HEK293 (cell line): ENCODE measurements around the gene PIK3R6.
A peak's percentile ranks its signal among the peaks of the same experiment; 100 is the strongest.

Experiments
- CTCF ChIA-PET: fragments of 350-600 bp; formaldehyde crosslinking; extraction: SDS; loops from one replicate; lab custom pipeline; 2021; ENCODE audit warnings: antibody characterized with exemption; lab: Yijun Ruan, JAX
- POLR2A ChIA-PET: fragments of 300-600 bp; formaldehyde crosslinking; extraction: SDS; loops from one replicate; lab custom pipeline; 2020; ENCODE audit warnings: antibody characterized with exemption, inconsistent platforms; lab: Yijun Ruan, JAX
- H3K27ac ChIP-seq: fragments of 200-500 bp; sonication (Bioruptor generic); 2 replicates; pipeline ENCODE4 v1.5.1; 2014; ENCODE audit warnings: low read depth, low read length, control low read depth, inconsistent platforms; ENCODE audit errors: extremely low read depth
- H3K36me3 ChIP-seq, 2 experiments: fragments of 200-500 bp in 1 of 2; sonication (Bioruptor generic) in 1 of 2; 1 replicate in 1 of 2; 2 replicates in 1 of 2; pipeline ENCODE4 v1.5.1; 2014 to 2017; ENCODE audit warnings: inconsistent platforms in 2 of 2, low read length in 2 of 2; ENCODE audit not compliant: control insufficient read depth in 2 of 2, insufficient read depth in 1 of 2
- H3K4me1 ChIP-seq: fragments of 200-500 bp; sonication (Bioruptor generic); 2 replicates; pipeline ENCODE4 v1.5.1; 2014; ENCODE audit warnings: mild to moderate bottlenecking, low read length, inconsistent platforms; ENCODE audit not compliant: control insufficient read depth, insufficient read depth
- H3K4me3 ChIP-seq: 2 replicates; pipeline ENCODE4 v1.5.1; 2011; ENCODE audit warnings: low read depth, mild to moderate bottlenecking, control low read depth, low read length, moderate library complexity
- H3K9me3 ChIP-seq: fragments of 200-500 bp; sonication (Bioruptor generic); 2 replicates; pipeline ENCODE4 v1.5.1; 2014; ENCODE audit warnings: low read depth, low read length, inconsistent platforms; ENCODE audit not compliant: control insufficient read depth, insufficient read depth
- AEBP2 ChIP-seq: fragments of 450-650 bp; formaldehyde crosslinking; IDR thresholded peaks from 2 replicates; pipeline ENCODE4 v1.5.1; 2016; ENCODE audit warnings: missing biosample characterization, missing genetic modification characterization, borderline replicate concordance
- INSM2 ChIP-seq: fragments of 450-650 bp; formaldehyde crosslinking; IDR thresholded peaks from 2 replicates; pipeline ENCODE4 v1.5.1; 2016; ENCODE audit warnings: missing biosample characterization, missing genetic modification characterization
- KLF10 ChIP-seq: fragments of 450-650 bp; IDR thresholded peaks from 2 replicates; pipeline ENCODE4 v1.5.1; 2018; ENCODE audit warnings: missing biosample characterization, mild to moderate bottlenecking, missing genetic modification characterization
- MYNN ChIP-seq: fragments of 450-650 bp; formaldehyde crosslinking; IDR thresholded peaks from 2 replicates; pipeline ENCODE4 v1.5.1; 2016; ENCODE audit warnings: missing biosample characterization, missing genetic modification characterization, borderline replicate concordance
- RBAK ChIP-seq: fragments of 450-650 bp; formaldehyde crosslinking; IDR thresholded peaks from 2 replicates; pipeline ENCODE4 v1.5.1; 2016; ENCODE audit warnings: missing biosample characterization, missing genetic modification characterization
- REST ChIP-seq: fragments of 450-650 bp; formaldehyde crosslinking; IDR thresholded peaks from 2 replicates; pipeline ENCODE4 v1.5.1; 2016; ENCODE audit warnings: missing biosample characterization, missing genetic modification characterization
- ZNF133 ChIP-seq: fragments of 450-650 bp; formaldehyde crosslinking; IDR thresholded peaks from 2 replicates; pipeline ENCODE4 v1.5.1; 2016; ENCODE audit warnings: missing biosample characterization, missing genetic modification characterization
- ZNF266 ChIP-seq: fragments of 450-650 bp; formaldehyde crosslinking; IDR thresholded peaks from 2 replicates; pipeline ENCODE4 v1.5.1; 2016; ENCODE audit warnings: missing biosample characterization, missing genetic modification characterization, low read depth
- ZNF335 ChIP-seq: fragments of 450-650 bp; formaldehyde crosslinking; conservative IDR thresholded peaks from 2 replicates; pipeline ENCODE4 v1.5.1; 2016; ENCODE audit warnings: missing biosample characterization, missing genetic modification characterization
- ZNF350 ChIP-seq: fragments of 450-650 bp; formaldehyde crosslinking; IDR thresholded peaks from 2 replicates; pipeline ENCODE4 v1.5.0; 2017; ENCODE audit warnings: missing biosample characterization, mild to moderate bottlenecking, missing genetic modification characterization
- ZNF362 ChIP-seq: fragments of 450-650 bp; formaldehyde crosslinking; IDR thresholded peaks from 2 replicates; pipeline ENCODE4 v1.5.1; 2016; ENCODE audit warnings: missing biosample characterization, missing genetic modification characterization
- ZNF37A ChIP-seq: fragments of 450-650 bp; IDR thresholded peaks from 2 replicates; pipeline ENCODE4 v1.5.1; 2018; ENCODE audit warnings: missing biosample characterization, missing genetic modification characterization
- ZNF391 ChIP-seq: fragments of 450-650 bp; formaldehyde crosslinking; IDR thresholded peaks from 2 replicates; pipeline ENCODE4 v1.5.1; 2016; ENCODE audit warnings: low read depth, missing biosample characterization, missing genetic modification characterization, borderline replicate concordance
- ZNF423 ChIP-seq: fragments of 450-650 bp; formaldehyde crosslinking; IDR thresholded peaks from 2 replicates; pipeline ENCODE4 v1.5.1; 2016; ENCODE audit warnings: missing biosample characterization, missing genetic modification characterization
- ZNF513 ChIP-seq: fragments of 450-650 bp; IDR thresholded peaks from 2 replicates; pipeline ENCODE4 v1.5.1; 2018; ENCODE audit warnings: missing biosample characterization, missing genetic modification characterization
- ZNF514 ChIP-seq: fragments of 450-650 bp; formaldehyde crosslinking; IDR thresholded peaks from 2 replicates; pipeline ENCODE4 v1.5.1; 2016; ENCODE audit warnings: missing biosample characterization, missing genetic modification characterization
- ZNF544 ChIP-seq: fragments of 450-650 bp; formaldehyde crosslinking; IDR thresholded peaks from 2 replicates; pipeline ENCODE4 v1.5.0; 2017; ENCODE audit warnings: missing biosample characterization, missing genetic modification characterization
- ZNF555 ChIP-seq: fragments of 450-650 bp; formaldehyde crosslinking; conservative IDR thresholded peaks from 2 replicates; pipeline ENCODE4 v1.5.1; 2017; ENCODE audit warnings: missing biosample characterization, mild to moderate bottlenecking, missing genetic modification characterization, inconsistent platforms
- ZNF623 ChIP-seq: fragments of 450-650 bp; formaldehyde crosslinking; IDR thresholded peaks from 2 replicates; pipeline ENCODE4 v1.5.1; 2016; ENCODE audit warnings: missing biosample characterization, missing genetic modification characterization
- ZNF837 ChIP-seq: fragments of 450-650 bp; formaldehyde crosslinking; IDR thresholded peaks from 2 replicates; pipeline ENCODE4 v1.5.1; 2016; ENCODE audit warnings: missing biosample characterization, missing genetic modification characterization
- ZNF843 ChIP-seq: fragments of 450-650 bp; formaldehyde crosslinking; IDR thresholded peaks from 2 replicates; pipeline ENCODE4 v1.5.1; 2016; ENCODE audit warnings: missing biosample characterization, missing genetic modification characterization

The PIK3R6 gene

GRCh38 chr17:8884336-8884990 is 17.0 kb upstream of the PIK3R6 start:
- POLR2A ChIA-PET, result no interaction called here
- Histone ChIP-seq H3K27ac (no peak overlapping the region), H3K4me3 (no peak overlapping the region), H3K4me1 (no peaks in the 10 kb centered on the region), H3K36me3 (no peaks in the 10 kb centered on the region), H3K9me3 (no peaks in the 10 kb centered on the region)
- CTCF ChIA-PET, result interaction anchor here (0.6 kb wide), 1 partner anchor 966 kb away, joined by 3 read pairs; no protein-coding TSS in a partner anchor
- no peak for TF ChIP-seq KLF10 (tag by site-specific recombination)
- TF ChIP-seq ZNF544 (tag by site-specific recombination), result no peak
- TF ChIP-seq ZNF350, result no peak
- TF ChIP-seq ZNF513 (tag by site-specific recombination), result no peak
- no peak for TF ChIP-seq ZNF837 (tag by site-specific recombination)
- no peak for TF ChIP-seq INSM2 (tag by site-specific recombination)
- TF ChIP-seq ZNF335 (tag by site-specific recombination), result no peak
- no peak for TF ChIP-seq ZNF37A (tag by site-specific recombination)
- no peak for TF ChIP-seq ZNF555 (tag by site-specific recombination)
- TF ChIP-seq ZNF362 (tag by site-specific recombination), result no peak
- no peak for TF ChIP-seq ZNF423 (tag by site-specific recombination)
- no peak for TF ChIP-seq MYNN (tag by site-specific recombination)
- TF ChIP-seq ZNF133 (tag by site-specific recombination), result no peak
- TF ChIP-seq ZNF843, result no peak

- H3K27ac ChIP-seq, result no peak overlapping the region
- POLR2A ChIA-PET, result no interaction called here
- H3K9me3 ChIP-seq, result no peaks in the 10 kb centered on the region
- CTCF ChIA-PET, result no interaction called here
- no peaks in the 10 kb centered on the region for H3K36me3 ChIP-seq
- H3K4me1 ChIP-seq, result no peaks in the 10 kb centered on the region
- TF ChIP-seq RBAK (tag by site-specific recombination) (no peak), ZNF623 (tag by site-specific recombination) (peak; percentile 92)
- TF ChIP-seq, all 188 proteins: peak for 1
- H3K4me3 ChIP-seq, result no peak overlapping the region
Observed at GRCh38 chr17:8883353-8883752, 15.9 kb upstream of the PIK3R6 start.

- Histone ChIP-seq H3K4me1 (no peaks in the 10 kb centered on the region), H3K4me3 (no peak overlapping the region), H3K27ac (no peak overlapping the region), H3K9me3 (no peaks in the 10 kb centered on the region), H3K36me3 (no peaks in the 10 kb centered on the region)
- ChIA-PET CTCF (interaction anchor here (1.3 kb wide), 1 partner anchor 13 kb away, joined by 3 read pairs; no protein-coding TSS in a partner anchor), POLR2A (no interaction called here)
- TF ChIP-seq REST (tag by site-specific recombination), result no peak
- TF ChIP-seq ZNF514 (tag by site-specific recombination), result no peak
- no peak for TF ChIP-seq AEBP2 (tag by site-specific recombination)
- no peak for TF ChIP-seq ZNF266
- TF ChIP-seq ZNF391 (tag by site-specific recombination), result no peak
Observed at GRCh38 chr17:8881606-8882005, 14.1 kb upstream of the PIK3R6 start.
